ENCODE data around the gene ADAM19.

GRCh38 chr5:157552650-157553049 lies 22.9 kb downstream of the ADAM19 start:
- no peak for TF ChIP-seq CTCF (IDR thresholded peaks at IDR 0.05)
- TF ChIP-seq POLR2A (IDR thresholded peaks at IDR 0.05), result no peak

All from Peyer's patch (tissue), 4 donors.